H54 (cell line): ENCODE measurements around the gene SLC39A6.
"Not testable (repeated sequence)": the region's sequence is repeated elsewhere in the genome, so short reads cannot be mapped to it uniquely, and the experiment has no call there.

Source experiments
- DNase-seq: peaks from one replicate; pipeline ENCODE4 v3.0.0; 2011; ENCODE audit warnings: low spot score, mixed read lengths; ENCODE audit not compliant: insufficient read length
- FAIRE-seq: peaks from 3 replicates; lab custom pipeline; 2011; peaks lifted over from hg19 to GRCh38; lab: Jason Lieb, UNC
- POLR2A ChIP-seq: IDR thresholded peaks from 2 replicates; pipeline ENCODE4 v1.6.1; 2011; ENCODE audit warnings: low read depth, mild to moderate bottlenecking, low read length

SLC39A6 gene

GRCh38 chr18:36129300-36130038, at the start of gene SLC39A6, which contains the start of gene ELP2:
TSS of gene SLC39A6 (minus strand) at chr18:36129340. CDS start at chr18:36127007, 2,333 bp downstream.
TSS of gene ELP2 (plus strand) at chr18:36129899. CDS start at chr18:36129934, 35 bp downstream.
- peak; percentile 83 for DNase-seq
- no peak for FAIRE-seq
- peak; percentile 78 for TF ChIP-seq POLR2A

- no peak for DNase-seq
- TF ChIP-seq POLR2A = no peak
Measured at GRCh38 chr18:36177913-36178312, 48.8 kb upstream of the SLC39A6 start.

GRCh38 chr18:36176711-36177110, 47.6 kb upstream of the SLC39A6 start:
- DNase-seq (no peak), FAIRE-seq (no peak)
- TF ChIP-seq POLR2A = no peak

More at GRCh38 chr18:36177913-36178312, 48.8 kb upstream of the SLC39A6 start:
- FAIRE-seq = no peak

- DNase-seq (no peak), FAIRE-seq (no peak)
- TF ChIP-seq POLR2A = no peak
Measured at GRCh38 chr18:36176177-36176584, 47.0 kb upstream of the SLC39A6 start.

- DNase-seq = no peak
- no peak for FAIRE-seq
- TF ChIP-seq POLR2A = no peak
Measured at GRCh38 chr18:36175481-36175880, 46.3 kb upstream of the SLC39A6 start.

GRCh38 chr18:36169938-36170337, 40.8 kb upstream of the SLC39A6 start:
- no peak for DNase-seq
- TF ChIP-seq POLR2A = no peak
- no peak for FAIRE-seq

GRCh38 chr18:36168296-36168695, 39.2 kb upstream of the SLC39A6 start:
- DNase-seq, FAIRE-seq: not testable (repeated sequence)

GRCh38 chr18:36167692-36168218, 38.6 kb upstream of the SLC39A6 start:
- FAIRE-seq (no peak), DNase-seq (no peak)
- TF ChIP-seq POLR2A = no peak

GRCh38 chr18:36162981-36163380, 33.8 kb upstream of the SLC39A6 start:
- FAIRE-seq (no peak), DNase-seq (no peak)
- no peak for TF ChIP-seq POLR2A

GRCh38 chr18:36160959-36161371, 31.8 kb upstream of the SLC39A6 start:
- TF ChIP-seq POLR2A = no peak
- DNase-seq (no peak), FAIRE-seq (no peak)

- no peak for TF ChIP-seq POLR2A
- FAIRE-seq (peak; percentile 74), DNase-seq (peak; percentile 15)
Measured at GRCh38 chr18:36158266-36158867, 29.2 kb upstream of the SLC39A6 start.

GRCh38 chr18:36157441-36157840, 28.3 kb upstream of the SLC39A6 start:
- FAIRE-seq (no peak), DNase-seq (no peak)
- TF ChIP-seq POLR2A = no peak

- no peak for FAIRE-seq
- no peak for DNase-seq
- TF ChIP-seq POLR2A = no peak
Measured at GRCh38 chr18:36155851-36156757, 27.0 kb upstream of the SLC39A6 start.
